ENCODE measurements around the gene PCDH17.

DNA sequence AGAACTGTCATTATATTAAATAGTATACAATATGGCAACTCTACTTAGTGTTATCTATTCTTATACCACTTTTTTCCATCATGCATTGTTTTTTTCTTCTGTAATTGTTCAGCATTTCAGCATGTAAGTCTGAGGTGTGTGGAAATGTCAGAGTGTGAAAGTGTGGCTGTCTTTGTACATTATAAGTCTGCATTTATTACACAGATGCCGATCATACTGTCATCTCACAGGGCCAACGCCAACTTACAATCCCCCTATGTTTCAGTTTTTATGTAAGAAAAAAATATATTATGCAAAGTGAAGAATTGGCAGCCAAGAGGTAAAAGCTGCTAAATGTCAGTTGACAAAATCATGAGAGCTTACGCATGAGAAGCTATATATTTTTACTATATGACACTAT, 42.9 kb upstream of the PCDH17 start:
- TF ChIP-seq, protein P1, sequence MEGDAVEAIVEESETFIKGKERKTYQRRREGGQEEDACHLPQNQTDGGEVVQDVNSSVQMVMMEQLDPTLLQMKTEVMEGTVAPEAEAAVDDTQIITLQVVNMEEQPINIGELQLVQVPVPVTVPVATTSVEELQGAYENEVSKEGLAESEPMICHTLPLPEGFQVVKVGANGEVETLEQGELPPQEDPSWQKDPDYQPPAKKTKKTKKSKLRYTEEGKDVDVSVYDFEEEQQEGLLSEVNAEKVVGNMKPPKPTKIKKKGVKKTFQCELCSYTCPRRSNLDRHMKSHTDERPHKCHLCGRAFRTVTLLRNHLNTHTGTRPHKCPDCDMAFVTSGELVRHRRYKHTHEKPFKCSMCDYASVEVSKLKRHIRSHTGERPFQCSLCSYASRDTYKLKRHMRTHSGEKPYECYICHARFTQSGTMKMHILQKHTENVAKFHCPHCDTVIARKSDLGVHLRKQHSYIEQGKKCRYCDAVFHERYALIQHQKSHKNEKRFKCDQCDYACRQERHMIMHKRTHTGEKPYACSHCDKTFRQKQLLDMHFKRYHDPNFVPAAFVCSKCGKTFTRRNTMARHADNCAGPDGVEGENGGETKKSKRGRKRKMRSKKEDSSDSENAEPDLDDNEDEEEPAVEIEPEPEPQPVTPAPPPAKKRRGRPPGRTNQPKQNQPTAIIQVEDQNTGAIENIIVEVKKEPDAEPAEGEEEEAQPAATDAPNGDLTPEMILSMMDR (IDR thresholded peaks at IDR 0.05; ENCODE audit: low read depth, low read length) = no peak
- no peak for TF ChIP-seq EZH2phosphoT487 (IDR thresholded peaks at IDR 0.05; ENCODE audit: low read depth)

Data from OCI-LY3 (cell line).